Parathyroid adenoma (tissue), 2 donors: ENCODE data around the gene NCKAP5.

Experiments used
- H2AFZ ChIP-seq: fragments of 300-600 bp; sonication (generic); one replicate; pipeline ENCODE4 v1.7.0; 2017; ENCODE audit warnings: antibody characterized with exemption, mild to moderate bottlenecking
- H3K27ac ChIP-seq: fragments of 300-600 bp; sonication (generic); one replicate; pipeline ENCODE4 v1.7.0; 2017
- H3K27me3 ChIP-seq: fragments of 300-600 bp; sonication (generic); one replicate; pipeline ENCODE4 v1.7.0; 2017; ENCODE audit warnings: low read length; ENCODE audit not compliant: control insufficient read depth, insufficient read depth
- H3K36me3 ChIP-seq: fragments of 300-600 bp; sonication (generic); one replicate; pipeline ENCODE4 v1.7.0; 2017; ENCODE audit warnings: low read length; ENCODE audit not compliant: control insufficient read depth, insufficient read depth
- H3K4me1 ChIP-seq: fragments of 300-600 bp; sonication (generic); one replicate; pipeline ENCODE4 v1.7.0; 2017; ENCODE audit warnings: control low read depth
- H3K4me2 ChIP-seq: fragments of 300-600 bp; sonication (generic); one replicate; pipeline ENCODE4 v1.7.0; 2017; ENCODE audit warnings: low read length
- H3K4me3 ChIP-seq: fragments of 300-600 bp; sonication (generic); one replicate; pipeline ENCODE4 v1.7.0; 2017; ENCODE audit warnings: low read depth, low read length
- H3K79me2 ChIP-seq: fragments of 300-600 bp; sonication (generic); one replicate; pipeline ENCODE4 v1.7.0; 2017; ENCODE audit warnings: control low read depth
- H3K9ac ChIP-seq: fragments of 300-600 bp; sonication (generic); one replicate; pipeline ENCODE4 v1.7.0; 2017; ENCODE audit warnings: mild to moderate bottlenecking
- H3K9me3 ChIP-seq: fragments of 300-600 bp; sonication (generic); one replicate; pipeline ENCODE4 v1.7.0; 2017; ENCODE audit warnings: low read length; ENCODE audit not compliant: control insufficient read depth
- TF ChIP-seq, protein P1 (sequence below): fragments of 300-600 bp; sonication (generic); IDR thresholded peaks from one replicate; pipeline ENCODE4 v1.7.0; 2017; ENCODE audit warnings: antibody characterized with exemption, mild to moderate bottlenecking
- donor health status: primary hyperparathyroidism.

NCKAP5 gene

GRCh38 chr2:133377599-133377998 is 190.7 kb downstream of the NCKAP5 start:
- H3K4me2 ChIP-seq, result no peak overlapping the region
- no peak overlapping the region for H3K27ac ChIP-seq
- H3K79me2 ChIP-seq, result no peaks in the 10 kb centered on the region
- H3K36me3 ChIP-seq, result no peaks in the 10 kb centered on the region
- no peaks in the 10 kb centered on the region for H3K27me3 ChIP-seq
- no peak overlapping the region for H3K4me3 ChIP-seq
- no peaks in the 10 kb centered on the region for H3K4me1 ChIP-seq
- no peak overlapping the region for H2AFZ ChIP-seq
- no peak overlapping the region for H3K9ac ChIP-seq
- TF ChIP-seq, protein P1, sequence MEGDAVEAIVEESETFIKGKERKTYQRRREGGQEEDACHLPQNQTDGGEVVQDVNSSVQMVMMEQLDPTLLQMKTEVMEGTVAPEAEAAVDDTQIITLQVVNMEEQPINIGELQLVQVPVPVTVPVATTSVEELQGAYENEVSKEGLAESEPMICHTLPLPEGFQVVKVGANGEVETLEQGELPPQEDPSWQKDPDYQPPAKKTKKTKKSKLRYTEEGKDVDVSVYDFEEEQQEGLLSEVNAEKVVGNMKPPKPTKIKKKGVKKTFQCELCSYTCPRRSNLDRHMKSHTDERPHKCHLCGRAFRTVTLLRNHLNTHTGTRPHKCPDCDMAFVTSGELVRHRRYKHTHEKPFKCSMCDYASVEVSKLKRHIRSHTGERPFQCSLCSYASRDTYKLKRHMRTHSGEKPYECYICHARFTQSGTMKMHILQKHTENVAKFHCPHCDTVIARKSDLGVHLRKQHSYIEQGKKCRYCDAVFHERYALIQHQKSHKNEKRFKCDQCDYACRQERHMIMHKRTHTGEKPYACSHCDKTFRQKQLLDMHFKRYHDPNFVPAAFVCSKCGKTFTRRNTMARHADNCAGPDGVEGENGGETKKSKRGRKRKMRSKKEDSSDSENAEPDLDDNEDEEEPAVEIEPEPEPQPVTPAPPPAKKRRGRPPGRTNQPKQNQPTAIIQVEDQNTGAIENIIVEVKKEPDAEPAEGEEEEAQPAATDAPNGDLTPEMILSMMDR, result no peak
- no peaks in the 10 kb centered on the region for H3K9me3 ChIP-seq

DNA sequence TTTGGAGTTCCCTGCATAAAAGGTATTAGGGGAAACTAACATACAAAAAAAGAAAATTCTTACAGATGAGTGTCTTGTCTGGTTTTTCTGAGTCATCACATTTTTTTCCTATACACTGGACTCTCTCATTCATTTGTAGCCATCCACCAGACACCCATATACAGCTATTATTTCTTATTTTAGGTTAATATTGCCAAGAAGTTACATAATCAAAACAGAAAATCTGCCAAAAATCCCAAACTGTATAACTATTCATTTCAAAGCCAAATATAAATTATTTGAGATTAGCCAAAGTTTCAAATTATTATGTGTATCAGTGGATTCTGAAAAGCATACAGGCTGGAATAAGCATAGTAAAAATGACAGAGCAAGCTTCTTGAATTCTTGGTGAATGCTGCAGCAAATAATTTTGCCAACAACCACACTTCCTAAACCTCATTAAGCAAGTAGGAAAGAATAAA is 191.2 kb downstream of the NCKAP5 start:
- H3K79me2 ChIP-seq, result no peaks in the 10 kb centered on the region
- H3K4me2 ChIP-seq, result no peak overlapping the region
- no peak overlapping the region for H3K9ac ChIP-seq
- H2AFZ ChIP-seq, result no peak overlapping the region
- no peak overlapping the region for H3K27ac ChIP-seq
- no peaks in the 10 kb centered on the region for H3K9me3 ChIP-seq
- no peak overlapping the region for H3K4me3 ChIP-seq
- H3K27me3 ChIP-seq, result no peaks in the 10 kb centered on the region
- TF ChIP-seq, protein P1, result no peak
- H3K36me3 ChIP-seq, result no peaks in the 10 kb centered on the region
- no peaks in the 10 kb centered on the region for H3K4me1 ChIP-seq

GRCh38 chr2:133374781-133375180 is 193.5 kb downstream of the NCKAP5 start:
- Histone ChIP-seq H2AFZ (no peak overlapping the region), H3K79me2 (no peaks in the 10 kb centered on the region), H3K36me3 (no peaks in the 10 kb centered on the region), H3K4me2 (no peak overlapping the region), H3K27me3 (no peaks in the 10 kb centered on the region), H3K9ac (no peak overlapping the region), H3K4me1 (no peaks in the 10 kb centered on the region), H3K9me3 (no peaks in the 10 kb centered on the region), H3K4me3 (no peak overlapping the region), H3K27ac (no peak overlapping the region)
- TF ChIP-seq, protein P1, result no peak

GRCh38 chr2:133371286-133371685 is 197.0 kb downstream of the NCKAP5 start:
- no peak overlapping the region for H3K27ac ChIP-seq
- no peaks in the 10 kb centered on the region for H3K9me3 ChIP-seq
- H3K79me2 ChIP-seq, result no peaks in the 10 kb centered on the region

More at GRCh38 chr2:133371286-133371685, 197.0 kb downstream of the NCKAP5 start:
- Histone ChIP-seq H3K9ac (no peak overlapping the region), H2AFZ (no peak overlapping the region), H3K4me3 (no peak overlapping the region), H3K27me3 (no peaks in the 10 kb centered on the region), H3K36me3 (no peaks in the 10 kb centered on the region), H3K4me1 (no peaks in the 10 kb centered on the region), H3K4me2 (no peak overlapping the region)
- TF ChIP-seq, protein P1, result no peak
